Trophoblast cell (in vitro differentiated cells and primary cell): ENCODE measurements around the gene SST.

ENCODE experiments used
- DNase-seq, 2 donors: peaks; one replicate each; pipeline ENCODE4 v3.0.0-alpha.2; 2016
- H2AFZ ChIP-seq: 2 replicates; pipeline ENCODE4 v1.6.1; 2013; ENCODE audit warnings: low read length, moderate library complexity, mild to moderate bottlenecking; ENCODE audit not compliant: insufficient read depth, poor library complexity
- H2AK5ac ChIP-seq: 2 replicates; pipeline ENCODE4 v1.6.1; 2013; ENCODE audit warnings: mild to moderate bottlenecking, low read length
- H2BK120ac ChIP-seq: 2 replicates; pipeline ENCODE4 v1.6.1; 2013; ENCODE audit warnings: low read length, mild to moderate bottlenecking, moderate library complexity; ENCODE audit not compliant: insufficient read depth, poor library complexity
- H2BK12ac ChIP-seq: 2 replicates; pipeline ENCODE4 v1.6.1; 2013; ENCODE audit warnings: mild to moderate bottlenecking, low read length, moderate library complexity
- H2BK5ac ChIP-seq: 2 replicates; pipeline ENCODE4 v1.6.1; 2013; ENCODE audit warnings: low read length, low read depth, moderate library complexity, mild to moderate bottlenecking; ENCODE audit not compliant: poor library complexity
- H3K14ac ChIP-seq: 2 replicates; pipeline ENCODE4 v1.6.1; 2013; ENCODE audit warnings: mild to moderate bottlenecking, low read length
- H3K18ac ChIP-seq: 2 replicates; pipeline ENCODE4 v1.6.1; 2013; ENCODE audit warnings: mild to moderate bottlenecking, low read length
- H3K23ac ChIP-seq: 2 replicates; pipeline ENCODE4 v1.6.1; 2013; ENCODE audit warnings: low read length
- H3K27ac ChIP-seq: 2 replicates; pipeline ENCODE4 v1.5.1; 2013; ENCODE audit warnings: low read depth, mild to moderate bottlenecking, inconsistent platforms, low read length, moderate library complexity
- H3K27me3 ChIP-seq: 2 replicates; pipeline ENCODE4 v1.6.1; 2013; ENCODE audit warnings: inconsistent platforms, mild to moderate bottlenecking, low read length, moderate library complexity; ENCODE audit not compliant: insufficient read depth
- H3K36me3 ChIP-seq, 2 experiments: 1 replicate in 1 of 2; 2 replicates in 1 of 2; pipeline ENCODE4 v1.6.1; 2013; ENCODE audit warnings: low read length in 2 of 2, mild to moderate bottlenecking in 2 of 2, moderate library complexity in 1 of 2; ENCODE audit not compliant: insufficient read depth in 2 of 2, control insufficient read depth in 1 of 2
- H3K4ac ChIP-seq: 2 replicates; pipeline ENCODE4 v1.6.1; 2013; ENCODE audit warnings: low read depth, mild to moderate bottlenecking, low read length, moderate library complexity
- H3K4me1 ChIP-seq, 2 experiments: 1 replicate in 1 of 2; 2 replicates in 1 of 2; pipeline ENCODE4 v1.6.1; 2013; ENCODE audit warnings: low read length in 2 of 2, mild to moderate bottlenecking in 2 of 2, moderate library complexity in 1 of 2; ENCODE audit not compliant: insufficient read depth in 2 of 2, control insufficient read depth in 1 of 2
- H3K4me2 ChIP-seq: 2 replicates; pipeline ENCODE4 v1.6.1; 2013; ENCODE audit warnings: inconsistent platforms, mild to moderate bottlenecking, low read length, moderate library complexity
- H3K4me3 ChIP-seq: 2 replicates; pipeline ENCODE4 v1.5.1; 2013; ENCODE audit warnings: mild to moderate bottlenecking, low read depth, low read length, inconsistent platforms
- H3K79me1 ChIP-seq: one replicate; pipeline ENCODE4 v1.6.1; 2013; ENCODE audit warnings: low read length
- H3K79me2 ChIP-seq: 2 replicates; pipeline ENCODE4 v1.6.1; 2013; ENCODE audit warnings: low read length, mild to moderate bottlenecking; ENCODE audit not compliant: control insufficient read depth, insufficient read depth, poor library complexity
- H3K9ac ChIP-seq: 2 replicates; pipeline ENCODE4 v1.6.1; 2013; ENCODE audit warnings: mild to moderate bottlenecking, low read length
- H3K9me3 ChIP-seq: 2 replicates; pipeline ENCODE4 v1.6.1; 2013; ENCODE audit warnings: low read depth, mild to moderate bottlenecking, control low read depth, inconsistent platforms, low read length; ENCODE audit not compliant: insufficient read depth
- H4K12ac ChIP-seq: 2 replicates; pipeline ENCODE4 v1.6.1; 2013; ENCODE audit warnings: low read depth, mild to moderate bottlenecking, low read length, moderate library complexity
- H4K8ac ChIP-seq: 2 replicates; pipeline ENCODE4 v1.6.1; 2013; ENCODE audit warnings: low read depth, mild to moderate bottlenecking, low read length, moderate library complexity
- H4K91ac ChIP-seq: one replicate; pipeline ENCODE4 v1.6.1; 2013; ENCODE audit warnings: low read depth, mild to moderate bottlenecking, low read length, moderate library complexity
- WGBS: extraction: QIAGEN DNeasy Blood & Tissue Kit; methylation state at CpG from one replicate; pipeline ENCODE4 v1.1.7; 2013; ENCODE audit warnings: missing lambda C conversion rate; ENCODE audit not compliant: insufficient read length, insufficient coverage; ENCODE audit errors: extremely low coverage; 5-methylcytosine and 5-hydroxymethylcytosine counted together

The SST gene

GRCh38 chr3:187714404-187714979, 44.3 kb upstream of the SST start:
- no peak overlapping the region for H4K91ac ChIP-seq
- H3K18ac ChIP-seq: no peak overlapping the region
- H2AK5ac ChIP-seq: no peak overlapping the region
- H3K4me3 ChIP-seq: no peak overlapping the region
- H3K14ac ChIP-seq: no peak overlapping the region
- H3K4me1 ChIP-seq: no peaks in the 10 kb centered on the region
- no peaks in the 10 kb centered on the region for H3K79me1 ChIP-seq
- H3K23ac ChIP-seq: no peak overlapping the region
- H4K8ac ChIP-seq: no peak overlapping the region
- H4K12ac ChIP-seq: no peak overlapping the region
- H3K36me3 ChIP-seq: no peaks in the 10 kb centered on the region
- H2AFZ ChIP-seq: no peak overlapping the region
- no peak overlapping the region for H3K4me2 ChIP-seq
- no peak overlapping the region for H2BK12ac ChIP-seq
- no peak overlapping the region for H3K27ac ChIP-seq
- no peaks in the 10 kb centered on the region for H3K27me3 ChIP-seq
- H3K9me3 ChIP-seq: no peaks in the 10 kb centered on the region
- H3K9ac ChIP-seq: no peak overlapping the region
- no peaks in the 10 kb centered on the region for H3K79me2 ChIP-seq
- H2BK5ac ChIP-seq: no peak overlapping the region
- no peak overlapping the region for H3K4ac ChIP-seq
- DNase-seq: peak; percentile 81 to 92
- WGBS: no CpG with 5 or more reads among the region's 4 CpGs
- H2BK120ac ChIP-seq: no peak overlapping the region

GRCh38 chr3:187713504-187713903, 43.3 kb upstream of the SST start:
- no peak overlapping the region for H3K18ac ChIP-seq
- WGBS: no CpG with 5 or more reads among the region's 2 CpGs
- no peak overlapping the region for H4K12ac ChIP-seq
- no peak overlapping the region for H2AFZ ChIP-seq
- no peak overlapping the region for H2BK120ac ChIP-seq
- no peak overlapping the region for H3K27ac ChIP-seq
- no peak overlapping the region for H3K14ac ChIP-seq
- H3K9me3 ChIP-seq: no peaks in the 10 kb centered on the region
- no peaks in the 10 kb centered on the region for H3K79me1 ChIP-seq
- H4K91ac ChIP-seq: no peak overlapping the region
- H3K27me3 ChIP-seq: no peaks in the 10 kb centered on the region
- H3K36me3 ChIP-seq: no peaks in the 10 kb centered on the region
- no peak overlapping the region for H2AK5ac ChIP-seq
- no peak overlapping the region for H3K23ac ChIP-seq
- no peak overlapping the region for H2BK12ac ChIP-seq
- no peaks in the 10 kb centered on the region for H3K4me1 ChIP-seq
- DNase-seq: no peak
- no peak overlapping the region for H3K4me3 ChIP-seq
- no peak overlapping the region for H3K4ac ChIP-seq
- no peak overlapping the region for H3K4me2 ChIP-seq
- no peak overlapping the region for H2BK5ac ChIP-seq
- H3K79me2 ChIP-seq: no peaks in the 10 kb centered on the region
- no peak overlapping the region for H4K8ac ChIP-seq
- H3K9ac ChIP-seq: no peak overlapping the region

- no peaks in the 10 kb centered on the region for H3K4me1 ChIP-seq
- no peak overlapping the region for H4K8ac ChIP-seq
- H3K36me3 ChIP-seq: no peaks in the 10 kb centered on the region
- H4K91ac ChIP-seq: no peak overlapping the region
- H2BK120ac ChIP-seq: no peak overlapping the region
- H3K4ac ChIP-seq: no peak overlapping the region
- H3K23ac ChIP-seq: no peak overlapping the region
- no peaks in the 10 kb centered on the region for H3K9me3 ChIP-seq
- no peak overlapping the region for H3K27ac ChIP-seq
- no peak overlapping the region for H2AK5ac ChIP-seq
- no peak overlapping the region for H2BK12ac ChIP-seq
- no CpG with 5 or more reads among the region's 4 CpGs for WGBS
- DNase-seq: no peak
- no peak overlapping the region for H4K12ac ChIP-seq
- H2AFZ ChIP-seq: no peak overlapping the region
- no peak overlapping the region for H3K18ac ChIP-seq
- H3K27me3 ChIP-seq: no peaks in the 10 kb centered on the region
- H3K79me2 ChIP-seq: no peaks in the 10 kb centered on the region
- no peak overlapping the region for H3K9ac ChIP-seq
- H3K4me3 ChIP-seq: no peak overlapping the region
- H3K79me1 ChIP-seq: no peaks in the 10 kb centered on the region
- no peak overlapping the region for H3K4me2 ChIP-seq
- no peak overlapping the region for H2BK5ac ChIP-seq
- no peak overlapping the region for H3K14ac ChIP-seq
Measured at GRCh38 chr3:187709155-187709554, 39.0 kb upstream of the SST start.

DNA sequence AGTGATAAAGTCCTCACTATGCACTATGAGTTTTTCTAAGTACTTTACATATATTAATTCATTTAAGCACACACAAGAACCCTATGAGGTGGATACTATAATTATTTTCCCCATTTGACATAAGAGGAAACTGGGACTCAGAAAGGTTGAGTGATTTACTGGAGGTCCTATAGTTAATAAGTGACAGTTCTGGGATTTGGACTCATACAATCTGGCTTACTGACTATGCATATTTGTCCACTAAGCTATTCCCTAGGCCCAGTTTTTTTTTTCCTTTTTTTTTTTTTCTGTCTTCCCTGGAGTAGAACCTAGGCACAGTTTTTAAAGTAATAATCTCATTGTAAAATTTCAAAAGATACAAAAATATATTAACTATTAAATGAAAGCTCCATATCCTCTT, 38.5 kb upstream of the SST start:
- Histone ChIP-seq H2BK120ac (no peak overlapping the region), H3K4me3 (no peak overlapping the region), H3K18ac (no peak overlapping the region), H3K4me1 (no peaks in the 10 kb centered on the region), H2AFZ (no peak overlapping the region), H2BK5ac (no peak overlapping the region), H4K8ac (no peak overlapping the region), H4K91ac (no peak overlapping the region), H3K79me2 (no peaks in the 10 kb centered on the region), H3K79me1 (no peaks in the 10 kb centered on the region), H3K4ac (no peak overlapping the region), H3K27me3 (no peaks in the 10 kb centered on the region), H3K14ac (no peak overlapping the region), H4K12ac (no peak overlapping the region), H3K9me3 (no peaks in the 10 kb centered on the region), H3K23ac (no peak overlapping the region), H3K36me3 (no peaks in the 10 kb centered on the region), H3K27ac (no peak overlapping the region), H2AK5ac (no peak overlapping the region), H2BK12ac (no peak overlapping the region), H3K4me2 (no peak overlapping the region), H3K9ac (no peak overlapping the region)
- DNase-seq: no peak
